ENCODE data around the gene POLR1E.

Gene POLR1E

DNA sequence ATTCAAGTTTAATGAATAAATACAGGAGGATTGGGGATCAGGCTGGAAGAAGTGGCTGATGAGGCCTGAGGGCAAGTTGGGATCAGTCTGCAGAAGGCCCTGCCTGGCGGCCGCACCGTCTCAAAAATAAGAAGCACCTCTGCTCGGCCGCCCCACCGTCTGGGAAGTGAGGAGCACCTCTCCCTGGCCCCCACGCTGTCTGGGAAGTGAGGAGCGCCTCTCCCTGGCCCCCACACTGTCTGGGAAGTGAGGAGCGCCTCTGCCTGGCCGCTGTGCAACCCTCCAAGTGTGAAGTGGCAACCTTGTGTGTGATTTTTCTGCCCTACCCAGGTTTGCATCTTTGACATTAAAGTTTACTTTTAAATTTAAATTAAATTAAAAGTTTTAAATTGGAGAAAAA is 35.4 kb downstream of the POLR1E start:
- no peaks in the 10 kb centered on the region for H3K9me3 ChIP-seq (ENCODE audit: insufficient read depth, low read depth, low read length)
- no peak overlapping the region for H3K4me3 ChIP-seq (ENCODE audit: low read length)
- H3K36me3 ChIP-seq (ENCODE audit: insufficient read depth, low read depth, low read length): peaks cover 51% of the 10 kb centered on the region
- no peaks in the 10 kb centered on the region for H3K27me3 ChIP-seq (ENCODE audit: insufficient read depth, low read length)
- no peak overlapping the region for H3K9ac ChIP-seq (ENCODE audit: low read depth, low read length)
- H3K27ac ChIP-seq (ENCODE audit: low read length): no peak overlapping the region
- no peaks in the 10 kb centered on the region for H3K4me1 ChIP-seq (ENCODE audit: insufficient read depth, low read length)

DNA sequence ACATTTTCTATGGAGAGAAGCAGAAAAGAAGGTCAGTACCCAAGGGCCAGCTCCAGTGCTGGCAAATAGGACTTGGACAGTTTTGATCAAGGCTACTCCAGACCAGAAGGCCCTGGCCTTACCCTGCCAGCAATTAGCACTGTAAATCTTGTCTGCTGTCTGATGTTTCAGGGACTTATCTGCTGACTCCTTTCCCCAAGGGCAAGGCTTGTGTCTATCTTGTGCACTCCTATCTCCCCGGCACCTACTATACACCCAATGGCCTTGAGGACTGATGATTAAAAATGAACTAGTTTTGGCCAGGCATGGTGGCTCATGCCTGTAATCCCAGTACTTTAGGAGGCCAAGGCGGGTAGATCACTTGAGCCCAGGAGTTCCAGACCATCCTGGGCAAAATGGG is 37.2 kb downstream of the POLR1E start:
- no peak overlapping the region for H3K4me3 ChIP-seq (ENCODE audit: low read length)
- no peaks in the 10 kb centered on the region for H3K27me3 ChIP-seq (ENCODE audit: insufficient read depth, low read length)
- no peak overlapping the region for H3K9ac ChIP-seq (ENCODE audit: low read depth, low read length)
- peaks cover 52% of the 10 kb centered on the region for H3K36me3 ChIP-seq (ENCODE audit: insufficient read depth, low read depth, low read length)
- no peaks in the 10 kb centered on the region for H3K9me3 ChIP-seq (ENCODE audit: insufficient read depth, low read depth, low read length)
- H3K27ac ChIP-seq (ENCODE audit: low read length): no peak overlapping the region
- H3K4me1 ChIP-seq (ENCODE audit: insufficient read depth, low read length): no peaks in the 10 kb centered on the region

DNA sequence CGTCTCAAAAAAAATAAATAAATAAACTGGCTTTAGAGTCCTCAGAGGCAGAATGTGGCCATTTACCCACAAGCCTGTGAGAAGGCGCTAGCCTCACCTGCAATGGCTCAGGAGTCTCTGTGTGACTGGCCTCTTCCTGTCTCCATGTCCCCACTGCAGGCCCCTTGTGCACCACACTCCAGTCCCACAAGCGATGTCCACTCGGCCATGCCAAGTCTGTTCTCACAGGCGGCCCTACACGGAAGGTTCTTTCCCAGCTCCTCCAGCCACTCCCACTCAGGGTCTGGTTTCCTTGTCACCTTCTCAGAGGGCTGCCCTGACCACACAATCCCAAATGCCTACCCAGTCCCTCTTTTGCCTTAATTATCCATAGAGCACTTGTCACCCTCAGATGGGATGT is 38.2 kb downstream of the POLR1E start:
- no peaks in the 10 kb centered on the region for H3K4me1 ChIP-seq (ENCODE audit: insufficient read depth, low read length)
- no peak overlapping the region for H3K9ac ChIP-seq (ENCODE audit: low read depth, low read length)
- H3K27me3 ChIP-seq (ENCODE audit: insufficient read depth, low read length): no peaks in the 10 kb centered on the region
- no peak overlapping the region for H3K4me3 ChIP-seq (ENCODE audit: low read length)
- H3K27ac ChIP-seq (ENCODE audit: low read length): no peak overlapping the region
- peaks cover 55% of the 10 kb centered on the region for H3K36me3 ChIP-seq (ENCODE audit: insufficient read depth, low read depth, low read length)
- no peaks in the 10 kb centered on the region for H3K9me3 ChIP-seq (ENCODE audit: insufficient read depth, low read depth, low read length)

DNA sequence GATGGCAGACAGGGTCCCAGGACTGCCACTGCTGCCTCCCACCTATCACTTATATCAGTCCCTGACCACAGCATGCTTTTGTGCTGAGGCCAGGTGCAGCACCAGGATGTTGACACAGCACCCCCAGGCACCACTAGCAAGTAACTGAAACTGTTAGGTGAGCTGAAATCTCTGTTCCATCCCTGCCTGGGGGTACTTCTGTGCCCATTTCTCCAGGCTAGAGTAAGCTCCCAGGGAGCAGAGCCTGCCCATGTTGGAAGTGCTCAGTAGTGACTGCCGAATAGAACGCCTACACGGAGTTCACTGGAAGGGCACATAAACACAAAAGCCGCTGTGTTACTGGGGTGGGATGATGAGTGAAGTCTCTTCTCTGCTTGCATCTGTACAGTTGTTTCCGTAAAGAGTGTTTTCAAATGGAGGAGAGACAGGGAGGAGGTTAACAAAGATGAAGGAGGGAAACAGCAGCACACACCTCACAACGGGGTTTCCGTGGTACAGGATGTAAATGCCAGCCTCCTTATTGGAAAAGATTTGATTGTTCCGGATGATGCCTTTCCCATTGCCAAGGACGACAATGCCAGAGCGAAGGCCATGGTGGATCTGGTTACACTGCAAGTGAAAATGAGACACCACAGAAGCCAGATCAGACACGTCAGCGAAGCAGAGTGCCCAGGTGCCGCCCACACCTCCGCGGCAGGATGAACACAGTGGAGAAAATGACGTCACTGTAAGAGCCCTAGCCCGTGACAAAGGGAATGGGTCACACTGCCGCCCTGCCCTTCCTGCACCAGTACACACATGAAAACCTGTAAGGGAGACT is 43.1 kb downstream of the POLR1E start:
- no peaks in the 10 kb centered on the region for H3K4me1 ChIP-seq (ENCODE audit: insufficient read depth, low read length)
- H3K36me3 ChIP-seq (ENCODE audit: insufficient read depth, low read depth, low read length): peaks cover 36% of the 10 kb centered on the region
- H3K9me3 ChIP-seq (ENCODE audit: insufficient read depth, low read depth, low read length): no peaks in the 10 kb centered on the region
- no peak overlapping the region for H3K9ac ChIP-seq (ENCODE audit: low read depth, low read length)
- H3K27me3 ChIP-seq (ENCODE audit: insufficient read depth, low read length): no peaks in the 10 kb centered on the region
- H3K27ac ChIP-seq (ENCODE audit: low read length): no peak overlapping the region
- no peak overlapping the region for H3K4me3 ChIP-seq (ENCODE audit: low read length)

DNA sequence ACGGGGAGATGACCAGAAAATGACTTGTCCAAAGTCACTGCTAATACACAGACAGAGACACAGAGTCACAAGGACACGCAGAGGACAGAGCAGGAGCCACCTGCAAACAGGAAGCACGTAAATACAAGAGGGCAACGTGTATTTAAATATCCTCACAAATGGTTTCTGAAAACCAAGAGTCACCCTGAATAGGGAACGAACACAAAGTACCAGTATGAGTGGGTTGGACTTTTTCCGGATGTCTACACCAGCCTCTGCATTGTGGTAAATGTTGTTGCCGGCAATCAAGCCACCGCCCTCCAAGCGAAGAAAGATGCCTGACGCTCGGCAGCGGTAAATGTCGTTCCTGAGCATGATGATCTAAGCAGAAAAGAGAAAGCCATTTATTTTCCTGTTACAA is 46.0 kb downstream of the POLR1E start:
- Histone ChIP-seq H3K27ac (ENCODE audit: low read length) (no peak overlapping the region), H3K36me3 (ENCODE audit: insufficient read depth, low read depth, low read length) (peaks cover 26% of the 10 kb centered on the region), H3K4me1 (ENCODE audit: insufficient read depth, low read length) (no peaks in the 10 kb centered on the region), H3K27me3 (ENCODE audit: insufficient read depth, low read length) (no peaks in the 10 kb centered on the region), H3K4me3 (ENCODE audit: low read length) (no peak overlapping the region), H3K9ac (ENCODE audit: low read depth, low read length) (no peak overlapping the region), H3K9me3 (ENCODE audit: insufficient read depth, low read depth, low read length) (no peaks in the 10 kb centered on the region)

DNA sequence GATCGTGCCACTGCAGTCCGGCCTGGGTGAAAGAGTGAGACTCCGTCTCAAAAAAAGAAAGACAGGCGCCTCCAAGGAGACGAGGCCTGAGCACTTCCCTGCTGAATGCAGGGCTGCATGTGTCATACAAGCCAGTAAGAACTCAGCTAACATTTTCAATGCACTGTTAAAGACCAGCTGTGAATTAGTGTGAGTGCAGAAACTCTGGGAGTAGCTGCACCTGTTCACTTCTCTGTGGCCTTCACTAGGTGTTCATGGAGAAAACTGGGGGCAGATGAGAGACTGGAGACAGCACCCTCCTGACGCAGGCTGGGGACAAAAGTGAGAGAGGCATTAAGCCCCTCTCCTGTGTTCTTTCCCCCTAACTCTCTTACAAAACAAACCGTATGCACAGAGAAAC is 48.7 kb downstream of the POLR1E start:
- H3K4me3 ChIP-seq (ENCODE audit: low read length): no peak overlapping the region
- no peak overlapping the region for H3K27ac ChIP-seq (ENCODE audit: low read length)
- no peaks in the 10 kb centered on the region for H3K27me3 ChIP-seq (ENCODE audit: insufficient read depth, low read length)
- H3K4me1 ChIP-seq (ENCODE audit: insufficient read depth, low read length): no peaks in the 10 kb centered on the region
- H3K36me3 ChIP-seq (ENCODE audit: insufficient read depth, low read depth, low read length): peaks cover 34% of the 10 kb centered on the region
- no peak overlapping the region for H3K9ac ChIP-seq (ENCODE audit: low read depth, low read length)
- no peaks in the 10 kb centered on the region for H3K9me3 ChIP-seq (ENCODE audit: insufficient read depth, low read depth, low read length)

DNA sequence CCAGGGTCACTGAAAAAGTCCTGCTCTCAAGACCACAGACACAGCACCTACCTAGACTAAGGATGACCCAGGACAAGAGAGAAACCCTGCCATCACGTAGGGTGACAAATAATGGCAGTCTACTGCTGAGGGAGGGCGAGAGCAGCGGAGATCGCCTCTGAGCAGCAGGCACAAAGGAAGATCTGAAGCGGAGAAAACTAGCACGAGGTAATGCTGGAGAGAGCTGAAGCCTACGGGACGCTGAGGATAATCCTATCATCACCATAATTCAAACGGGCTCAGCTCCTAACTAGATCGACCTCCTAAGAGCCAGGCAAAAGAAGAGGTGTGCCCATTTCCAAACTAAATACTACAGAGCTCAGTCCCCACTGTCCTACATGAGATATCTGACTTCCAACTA is 49.2 kb downstream of the POLR1E start:
- Histone ChIP-seq H3K27ac (ENCODE audit: low read length) (no peak overlapping the region), H3K4me1 (ENCODE audit: insufficient read depth, low read length) (no peaks in the 10 kb centered on the region), H3K9ac (ENCODE audit: low read depth, low read length) (no peak overlapping the region), H3K4me3 (ENCODE audit: low read length) (no peak overlapping the region), H3K9me3 (ENCODE audit: insufficient read depth, low read depth, low read length) (no peaks in the 10 kb centered on the region), H3K36me3 (ENCODE audit: insufficient read depth, low read depth, low read length) (peaks cover 39% of the 10 kb centered on the region), H3K27me3 (ENCODE audit: insufficient read depth, low read length) (no peaks in the 10 kb centered on the region)

DNA sequence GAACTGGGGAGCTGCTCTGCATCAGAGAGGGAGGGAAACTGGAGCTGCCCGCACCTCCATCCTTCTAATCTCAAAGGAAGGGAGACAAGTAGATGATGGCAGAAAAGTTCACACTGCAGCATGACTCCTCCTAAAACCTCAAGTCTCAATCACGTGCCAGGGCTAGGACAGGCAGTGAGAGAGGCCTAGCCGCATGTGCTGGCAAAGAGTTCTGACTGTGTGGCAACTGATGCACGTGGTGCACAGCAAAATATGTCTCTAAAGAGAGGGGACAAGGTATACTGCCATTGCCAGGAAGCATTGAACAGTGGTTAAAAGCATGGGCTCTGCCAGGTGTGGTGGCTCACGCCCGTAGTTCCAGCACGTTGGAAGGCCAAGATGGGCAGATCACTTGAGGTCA is 52.4 kb downstream of the POLR1E start:
- no peak overlapping the region for H3K4me3 ChIP-seq (ENCODE audit: low read length)
- H3K27ac ChIP-seq (ENCODE audit: low read length): no peak overlapping the region
- H3K9me3 ChIP-seq (ENCODE audit: insufficient read depth, low read depth, low read length): no peaks in the 10 kb centered on the region
- H3K36me3 ChIP-seq (ENCODE audit: insufficient read depth, low read depth, low read length): peaks cover 48% of the 10 kb centered on the region
- H3K4me1 ChIP-seq (ENCODE audit: insufficient read depth, low read length): no peaks in the 10 kb centered on the region
- H3K9ac ChIP-seq (ENCODE audit: low read depth, low read length): no peak overlapping the region
- no peaks in the 10 kb centered on the region for H3K27me3 ChIP-seq (ENCODE audit: insufficient read depth, low read length)

DNA sequence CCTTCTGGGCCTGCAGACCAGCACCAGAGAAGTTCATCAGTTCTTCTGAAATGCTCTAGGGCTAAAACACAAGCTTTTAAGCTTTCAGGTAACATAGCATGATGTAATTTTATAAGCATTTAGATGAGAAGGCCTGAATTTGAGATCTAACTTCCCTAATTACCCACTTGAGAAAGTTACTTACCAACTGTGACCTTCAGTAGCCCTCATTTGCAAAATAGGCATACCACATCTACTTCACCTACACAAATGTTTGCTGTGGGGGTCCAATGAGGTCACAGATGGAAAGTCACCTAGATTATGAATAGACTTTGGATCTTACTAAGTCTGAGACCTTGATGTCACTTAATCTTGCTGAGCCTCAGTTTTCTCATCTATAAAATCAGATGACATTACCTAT is 53.9 kb downstream of the POLR1E start:
- Histone ChIP-seq H3K27me3 (ENCODE audit: insufficient read depth, low read length) (no peaks in the 10 kb centered on the region), H3K27ac (ENCODE audit: low read length) (no peak overlapping the region), H3K9ac (ENCODE audit: low read depth, low read length) (no peak overlapping the region), H3K36me3 (ENCODE audit: insufficient read depth, low read depth, low read length) (peaks cover 48% of the 10 kb centered on the region), H3K4me3 (ENCODE audit: low read length) (no peak overlapping the region), H3K4me1 (ENCODE audit: insufficient read depth, low read length) (no peaks in the 10 kb centered on the region), H3K9me3 (ENCODE audit: insufficient read depth, low read depth, low read length) (no peaks in the 10 kb centered on the region)

DNA sequence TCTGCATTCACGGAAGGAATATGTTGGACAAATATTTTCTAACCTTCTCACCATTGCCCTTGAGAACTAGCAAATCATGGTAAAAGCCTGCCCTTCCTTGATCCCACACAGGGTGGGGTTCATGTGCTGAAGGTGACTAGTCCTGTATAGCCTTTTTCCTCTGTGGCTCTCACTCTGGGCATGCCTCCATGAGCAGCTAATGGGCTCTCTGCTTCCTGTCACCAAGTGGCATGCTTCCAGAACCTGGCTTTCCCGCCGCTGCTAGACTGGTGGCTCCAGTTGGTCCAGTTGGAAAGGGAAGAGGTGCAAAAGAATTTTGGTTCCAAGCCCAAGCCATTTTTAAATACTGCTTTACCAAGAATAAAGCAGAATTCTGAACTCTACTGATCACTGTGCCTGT is 54.9 kb downstream of the POLR1E start:
- H3K9ac ChIP-seq (ENCODE audit: low read depth, low read length): no peak overlapping the region
- H3K27me3 ChIP-seq (ENCODE audit: insufficient read depth, low read length): no peaks in the 10 kb centered on the region
- H3K27ac ChIP-seq (ENCODE audit: low read length): no peak overlapping the region
- H3K4me1 ChIP-seq (ENCODE audit: insufficient read depth, low read length): no peaks in the 10 kb centered on the region
- H3K9me3 ChIP-seq (ENCODE audit: insufficient read depth, low read depth, low read length): no peaks in the 10 kb centered on the region
- H3K4me3 ChIP-seq (ENCODE audit: low read length): no peak overlapping the region
- H3K36me3 ChIP-seq (ENCODE audit: insufficient read depth, low read depth, low read length): peaks cover 48% of the 10 kb centered on the region

DNA sequence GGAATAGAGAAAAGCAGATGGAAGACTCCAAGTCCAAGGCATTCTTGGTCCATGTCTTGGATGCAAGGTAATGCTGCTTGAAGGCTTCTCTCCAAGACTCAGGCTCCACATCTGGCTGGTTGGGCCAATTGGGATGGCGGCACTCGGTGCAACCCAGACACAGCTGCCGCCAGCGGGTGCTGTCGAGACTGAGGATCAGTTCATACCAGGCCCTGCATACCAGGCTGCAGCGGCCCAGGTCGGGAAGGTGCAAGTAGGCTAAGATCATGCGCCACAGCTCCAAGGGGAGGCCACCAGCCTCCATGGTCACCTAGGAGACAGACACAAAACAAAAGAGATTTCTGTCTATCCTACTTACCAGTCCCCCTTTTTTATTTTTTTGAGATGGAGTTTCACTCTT is 55.7 kb downstream of the POLR1E start:
- no peak overlapping the region for H3K9ac ChIP-seq (ENCODE audit: low read depth, low read length)
- H3K27me3 ChIP-seq (ENCODE audit: insufficient read depth, low read length): no peaks in the 10 kb centered on the region
- H3K9me3 ChIP-seq (ENCODE audit: insufficient read depth, low read depth, low read length): no peaks in the 10 kb centered on the region
- peaks cover 43% of the 10 kb centered on the region for H3K36me3 ChIP-seq (ENCODE audit: insufficient read depth, low read depth, low read length)
- H3K4me1 ChIP-seq (ENCODE audit: insufficient read depth, low read length): no peaks in the 10 kb centered on the region
- no peak overlapping the region for H3K27ac ChIP-seq (ENCODE audit: low read length)
- no peak overlapping the region for H3K4me3 ChIP-seq (ENCODE audit: low read length)

DNA sequence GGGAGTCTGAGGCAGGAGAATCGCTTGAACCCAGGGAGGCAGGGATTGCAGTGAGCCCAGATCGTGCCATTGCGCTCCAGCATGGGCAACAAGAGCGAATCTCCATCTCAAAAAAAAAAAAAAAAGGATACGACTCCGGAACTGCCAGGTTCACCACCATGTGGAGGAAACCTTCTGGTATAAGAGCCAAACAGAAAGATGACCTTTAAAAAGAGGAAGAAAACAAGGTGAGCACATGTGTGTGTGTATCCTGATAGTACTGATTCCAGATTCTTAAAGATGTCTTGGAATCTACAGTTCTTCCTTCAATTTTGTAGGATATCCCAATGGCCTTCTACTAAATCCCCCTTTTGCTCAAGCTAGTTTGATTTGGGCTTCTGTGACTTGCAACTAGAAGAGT is 56.7 kb downstream of the POLR1E start:
- Histone ChIP-seq H3K4me1 (ENCODE audit: insufficient read depth, low read length) (no peaks in the 10 kb centered on the region), H3K4me3 (ENCODE audit: low read length) (no peak overlapping the region), H3K27ac (ENCODE audit: low read length) (no peak overlapping the region), H3K9me3 (ENCODE audit: insufficient read depth, low read depth, low read length) (no peaks in the 10 kb centered on the region), H3K27me3 (ENCODE audit: insufficient read depth, low read length) (no peaks in the 10 kb centered on the region), H3K36me3 (ENCODE audit: insufficient read depth, low read depth, low read length) (peaks cover 33% of the 10 kb centered on the region), H3K9ac (ENCODE audit: low read depth, low read length) (no peak overlapping the region)
